H9 (cell line): ENCODE data around the gene ZNF283. TPM values are rescaled to one million over a fixed set of nuclear protein-coding genes. Genes with fewer than 3 reads are reported as not detected.

Source experiments
- DNase-seq: peaks from one replicate; pipeline ENCODE4 v3.0.0-alpha.2; 2017
- H2AFZ ChIP-seq: one replicate; pipeline ENCODE4 v1.6.1; 2013; ENCODE audit warnings: mild to moderate bottlenecking, low read length, control low read depth, moderate library complexity
- H2AK5ac ChIP-seq: 2 replicates; pipeline ENCODE4 v1.6.1; 2013; ENCODE audit warnings: low read length, control low read depth, mixed read lengths; ENCODE audit not compliant: insufficient read length
- H2BK120ac ChIP-seq: one replicate; pipeline ENCODE4 v1.6.1; 2013; ENCODE audit warnings: low read depth, mild to moderate bottlenecking, low read length, control low read depth, inconsistent platforms; ENCODE audit not compliant: poor library complexity, severe bottlenecking
- H2BK12ac ChIP-seq: 2 replicates; pipeline ENCODE4 v1.6.1; 2013; ENCODE audit warnings: low read length, control low read depth, mixed read lengths, low read depth; ENCODE audit not compliant: insufficient read length
- H2BK15ac ChIP-seq: 2 replicates; pipeline ENCODE4 v1.6.1; 2013; ENCODE audit warnings: low read depth, low read length, control low read depth
- H2BK20ac ChIP-seq: one replicate; pipeline ENCODE4 v1.6.1; 2013; ENCODE audit warnings: low read depth, mild to moderate bottlenecking, low read length, control low read depth, inconsistent platforms; ENCODE audit not compliant: poor library complexity, severe bottlenecking
- H2BK5ac ChIP-seq: 2 replicates; pipeline ENCODE4 v1.6.1; 2013; ENCODE audit warnings: low read length, control low read depth, mixed read lengths; ENCODE audit not compliant: insufficient read length
- H3K14ac ChIP-seq: 2 replicates; pipeline ENCODE4 v1.6.1; 2013; ENCODE audit warnings: low read length, control low read depth; ENCODE audit not compliant: insufficient read depth
- H3K18ac ChIP-seq: 2 replicates; pipeline ENCODE4 v1.6.1; 2013; ENCODE audit warnings: low read depth, mild to moderate bottlenecking, mixed read lengths, low read length, control low read depth; ENCODE audit not compliant: insufficient read length
- H3K23ac ChIP-seq: 2 replicates; pipeline ENCODE4 v1.6.1; 2013; ENCODE audit warnings: low read length, control low read depth, mixed read lengths, low read depth; ENCODE audit not compliant: insufficient read length
- H3K23me2 ChIP-seq: 2 replicates; pipeline ENCODE4 v1.6.1; 2013; ENCODE audit warnings: low read depth, mild to moderate bottlenecking, mixed read lengths, low read length, control low read depth; ENCODE audit not compliant: insufficient read length, poor library complexity, severe bottlenecking
- H3K27ac ChIP-seq: 2 replicates; pipeline ENCODE4 v1.5.1; 2013; ENCODE audit warnings: low read length, control low read depth, mixed read lengths, low read depth; ENCODE audit not compliant: insufficient read length
- H3K27me3 ChIP-seq: 2 replicates; pipeline ENCODE4 v1.6.1; 2013; ENCODE audit warnings: low read length, control low read depth, inconsistent platforms; ENCODE audit not compliant: insufficient read depth
- H3K4ac ChIP-seq: 2 replicates; pipeline ENCODE4 v1.6.1; 2013; ENCODE audit warnings: low read depth, mild to moderate bottlenecking, control low read depth, inconsistent platforms, low read length, moderate library complexity
- H3K4me1 ChIP-seq: 2 replicates; pipeline ENCODE4 v1.6.1; 2013; ENCODE audit warnings: low read length, control low read depth, inconsistent platforms; ENCODE audit not compliant: insufficient read depth
- H3K4me2 ChIP-seq: 2 replicates; pipeline ENCODE4 v1.6.1; 2013; ENCODE audit warnings: low read length, control low read depth, mixed read lengths; ENCODE audit not compliant: insufficient read length, insufficient read depth
- H3K56ac ChIP-seq: 2 replicates; pipeline ENCODE4 v1.6.1; 2013; ENCODE audit warnings: low read depth, mild to moderate bottlenecking, mixed read lengths, low read length, control low read depth; ENCODE audit not compliant: insufficient read length
- H3K79me1 ChIP-seq: 2 replicates; pipeline ENCODE4 v1.6.1; 2013; ENCODE audit warnings: low read depth, mild to moderate bottlenecking, moderate library complexity, low read length, control low read depth, inconsistent platforms; ENCODE audit not compliant: insufficient read depth, poor library complexity, severe bottlenecking
- H3K79me2 ChIP-seq: 2 replicates; pipeline ENCODE4 v1.6.1; 2013; ENCODE audit warnings: low read length, control low read depth, inconsistent platforms; ENCODE audit not compliant: insufficient read depth
- H3K9ac ChIP-seq: 2 replicates; pipeline ENCODE4 v1.6.1; 2013; ENCODE audit warnings: low read length, control low read depth, mixed read lengths; ENCODE audit not compliant: insufficient read length; ENCODE audit errors: extremely low read depth
- H3K9me3 ChIP-seq: one replicate; pipeline ENCODE4 v1.6.1; 2013; ENCODE audit warnings: low read depth, low read length, inconsistent platforms; ENCODE audit not compliant: control insufficient read depth
- H3T11ph ChIP-seq: one replicate; pipeline ENCODE4 v1.6.1; 2013; ENCODE audit warnings: mild to moderate bottlenecking, low read length, control low read depth, inconsistent platforms
- H4K20me1 ChIP-seq: one replicate; pipeline ENCODE4 v1.6.1; 2013; ENCODE audit not compliant: control insufficient read depth, insufficient read length, insufficient read depth
- H4K5ac ChIP-seq: 2 replicates; pipeline ENCODE4 v1.6.1; 2013; ENCODE audit warnings: low read depth, mild to moderate bottlenecking, mixed read lengths, low read length, control low read depth; ENCODE audit not compliant: insufficient read length
- H4K8ac ChIP-seq: replicated peaks from 2 replicates; pipeline ENCODE4 v1.6.1; 2013; ENCODE audit warnings: low read length, control low read depth, mixed read lengths, low read depth; ENCODE audit not compliant: insufficient read length
- H4K91ac ChIP-seq: 2 replicates; pipeline ENCODE4 v1.6.1; 2013; ENCODE audit warnings: low read depth, mild to moderate bottlenecking, moderate library complexity, mixed read lengths, low read length, control low read depth; ENCODE audit not compliant: insufficient read length
- H3K27ac Mint-ChIP-seq, 3 experiments: 2 replicates in 2 of 3; 3 replicates in 1 of 3; pipeline ENCODE4 v1.8.0; 2020 to 2021; ENCODE audit warnings: mixed read lengths in 3 of 3, mild to moderate bottlenecking in 1 of 3, moderate library complexity in 1 of 3
- H3K27me3 Mint-ChIP-seq: 2 replicates; pipeline ENCODE4 v1.8.0; 2021; ENCODE audit warnings: low read depth, mild to moderate bottlenecking, moderate library complexity, mixed read lengths
- H3K36me3 Mint-ChIP-seq, 3 experiments: 2 replicates in 2 of 3; 3 replicates in 1 of 3; pipeline ENCODE4 v1.8.0; 2020 to 2021; ENCODE audit warnings: low read depth in 3 of 3, mixed read lengths in 3 of 3; ENCODE audit not compliant: insufficient read depth in 1 of 3
- H3K4me1 Mint-ChIP-seq, 2 experiments: 2 replicates each; pipeline ENCODE4 v1.8.0; 2020; ENCODE audit warnings: mixed read lengths in 2 of 2
- H3K4me3 Mint-ChIP-seq, 2 experiments: 2 replicates in 1 of 2; 3 replicates in 1 of 2; pipeline ENCODE4 v1.8.0; 2020 to 2021; ENCODE audit warnings: mild to moderate bottlenecking in 2 of 2, mixed read lengths in 2 of 2, moderate library complexity in 1 of 2
- H3K9me3 Mint-ChIP-seq, 2 experiments: 2 replicates in 1 of 2; 3 replicates in 1 of 2; pipeline ENCODE4 v1.8.0; 2020; ENCODE audit warnings: mild to moderate bottlenecking in 2 of 2, mixed read lengths in 2 of 2, moderate library complexity in 1 of 2
- CTCF ChIP-seq: fragments of 200-600 bp; sonication (generic); conservative IDR thresholded peaks from 3 replicates; pipeline ENCODE4 v1.8.0; 2021; ENCODE audit warnings: antibody characterized with exemption, mild to moderate bottlenecking
- WGBS: extraction: QIAGEN DNeasy Blood & Tissue Kit; methylation state at CpG from one replicate; pipeline ENCODE4 v1.1.7; 2013; ENCODE audit warnings: missing lambda C conversion rate, low lambda C conversion rate, mixed read lengths; ENCODE audit not compliant: insufficient read length; ENCODE audit errors: extremely low coverage; 5-methylcytosine and 5-hydroxymethylcytosine counted together
- total RNA-seq: library from RNA; stranded (reverse); gene quantifications from 2 replicates; pipeline ENCODE4 v1.2.1, GENCODE V29; 2021

ZNF283 gene
- total RNA-seq, 1 experiment from 2014 or later, result 10.4 TPM

DNA sequence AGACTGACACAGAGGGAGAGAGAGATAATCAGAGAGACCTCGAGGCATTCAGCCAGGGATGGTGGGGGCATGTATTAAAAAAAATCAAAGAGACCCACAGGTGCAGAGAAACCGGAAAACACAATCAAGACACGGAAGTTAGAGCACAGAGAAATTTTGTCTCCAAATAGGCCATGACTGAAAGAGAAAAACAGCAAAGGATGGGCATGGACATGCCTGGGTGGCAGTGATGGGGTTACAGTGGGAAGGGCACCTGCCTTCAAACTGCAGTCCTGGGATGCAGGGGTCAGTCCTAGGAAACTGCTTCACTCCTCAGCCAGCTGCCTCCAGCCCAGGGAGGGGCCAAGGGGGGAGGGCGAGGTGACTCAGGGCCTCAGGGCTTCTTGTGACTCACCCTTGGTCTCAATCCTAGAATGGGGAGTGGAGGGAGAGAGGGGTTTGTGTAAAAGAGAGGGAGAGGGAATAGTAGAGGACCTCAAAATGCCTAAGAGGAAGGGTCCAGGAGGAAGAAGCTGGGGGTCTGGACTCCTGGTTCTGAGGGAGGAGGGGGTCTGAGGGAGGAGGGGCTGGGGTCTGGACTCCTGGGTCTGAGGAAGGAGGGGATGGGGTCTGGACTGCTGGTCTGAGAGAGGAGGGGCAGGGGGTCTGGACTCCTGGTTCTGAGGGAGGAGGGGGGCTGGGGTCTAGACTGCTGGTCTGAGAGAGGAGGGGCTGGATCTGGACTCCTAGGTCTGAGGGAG lies 42.7 kb upstream of the ZNF283 start:
- H3K56ac ChIP-seq, result no peak overlapping the region
- Mint-ChIP-seq H3K27ac (no peak overlapping the region), H3K27me3 (peaks cover 13% of the 10 kb centered on the region; the same call in 1 of the 2 replicates), H3K4me1 (peaks cover 9 to 15% of the 10 kb centered on the region in 2 experiments), H3K36me3 (no peaks in the 10 kb centered on the region; a peak in 1 of 7 replicates), H3K4me3 (no peak overlapping the region), H3K9me3 (no peaks in the 10 kb centered on the region; a peak in 1 of 5 replicates)
- DNase-seq, result peak; percentile 50
- no peak overlapping the region for H2BK5ac ChIP-seq
- H3K27ac ChIP-seq, result no peak overlapping the region
- no peak overlapping the region for H3K14ac ChIP-seq
- H2BK15ac ChIP-seq, result no peak overlapping the region
- H2AK5ac ChIP-seq, result no peak overlapping the region
- H4K91ac ChIP-seq, result no peak overlapping the region
- no peak for TF ChIP-seq CTCF
- H2BK120ac ChIP-seq, result no peak overlapping the region
- H4K20me1 ChIP-seq, result no peaks in the 10 kb centered on the region
- H3K79me2 ChIP-seq, result no peaks in the 10 kb centered on the region
- WGBS, result no CpG with 5 or more reads among the region's 4 CpGs
- no peaks in the 10 kb centered on the region for H3K23me2 ChIP-seq
- no peaks in the 10 kb centered on the region for H3K9me3 ChIP-seq
- H4K8ac ChIP-seq, result no peak overlapping the region
- H3K9ac ChIP-seq, result no peak overlapping the region
- H3K18ac ChIP-seq, result no peak overlapping the region
- no peak overlapping the region for H2AFZ ChIP-seq
- H3K4me2 ChIP-seq, result no peak overlapping the region
- no peaks in the 10 kb centered on the region for H3K4me1 ChIP-seq
- no peak overlapping the region for H2BK12ac ChIP-seq
- no peak overlapping the region for H2BK20ac ChIP-seq
- no peaks in the 10 kb centered on the region for H3K79me1 ChIP-seq
- no peak overlapping the region for H3K23ac ChIP-seq
- H3T11ph ChIP-seq, result no peak overlapping the region
- no peak overlapping the region for H3K4ac ChIP-seq
- H4K5ac ChIP-seq, result no peak overlapping the region
- H3K27me3 ChIP-seq, result no peaks in the 10 kb centered on the region
